Esophagus muscularis mucosa (tissue), 4 donors: Measurements from ENCODE around the gene ASTN2. TPM values are rescaled to one million over a fixed set of nuclear protein-coding genes. Genes with fewer than 3 reads are reported as not detected.
"Not testable (repeated sequence)": the region's sequence is repeated elsewhere in the genome, so short reads cannot be mapped to it uniquely, and the experiment has no call there.

ENCODE experiments used
- DNase-seq: peaks from one replicate; pipeline ENCODE4 v3.0.0-alpha.2; 2017; ENCODE audit errors: extremely low spot score
- H3K27ac ChIP-seq, 4 donors: fragments of 200-600 bp; sonication (generic); replicated peaks in 1 of 4; 1 replicate in 3 of 4; 2 replicates in 1 of 4; pipeline ENCODE4 v1.5.1; 2016 to 2019; ENCODE audit warnings: mild to moderate bottlenecking in 1 of 4
- H3K27me3 ChIP-seq, 4 donors: fragments of 200-600 bp; sonication (generic); one replicate each; pipeline versions ENCODE4 v1.5.1 to v1.6.0; 2016 to 2019
- H3K36me3 ChIP-seq, 4 donors: fragments of 200-600 bp; sonication (generic); one replicate each; pipeline ENCODE4 v1.5.1; 2016 to 2019
- H3K4me1 ChIP-seq, 4 donors: fragments of 200-600 bp; sonication (generic); one replicate each; pipeline ENCODE4 v1.5.1; 2016 to 2019
- H3K4me3 ChIP-seq, 4 donors: fragments of 200-600 bp; sonication (generic); 1 replicate in 2 of 4; 2 replicates in 2 of 4; pipeline ENCODE4 v1.5.1; 2016 to 2019; ENCODE audit warnings: mild to moderate bottlenecking in 4 of 4, moderate library complexity in 1 of 4
- H3K9me3 ChIP-seq, 4 donors: fragments of 200-600 bp; sonication (generic); 1 replicate in 3 of 4; 2 replicates in 1 of 4; pipeline ENCODE4 v1.5.1; 2016 to 2019
- EP300 ChIP-seq: sonication (generic); formaldehyde crosslinking; IDR thresholded peaks from one replicate; pipeline ENCODE4 v1.6.1; 2017; ENCODE audit warnings: antibody characterized with exemption
- POLR2A ChIP-seq: fragments of 450-650 bp; IDR thresholded peaks from one replicate; pipeline ENCODE4 v1.6.1; 2017; ENCODE audit warnings: antibody characterized with exemption, moderate library complexity, mild to moderate bottlenecking, low read depth
- POLR2AphosphoS5 ChIP-seq, 2 donors: sonication (generic); formaldehyde crosslinking; IDR thresholded peaks; one replicate each; pipeline ENCODE4 v1.6.1; 2017; ENCODE audit warnings: antibody characterized with exemption in 2 of 2
- WGBS: methylation state at CpG from one replicate; pipeline ENCODE4 v1.1.5; 2018; 5-methylcytosine and 5-hydroxymethylcytosine counted together
- intact Hi-C: fragments of 100-400 bp; cut with DNase I; formaldehyde crosslinking; loops from one replicate; pipeline ENCODE4 v1.15.1; 2023
- total RNA-seq, 4 donors: library from RNA; depleted of rRNA; stranded (reverse); fragments of >200 nt; gene quantifications; one replicate each; pipeline versions ENCODE4 v1.1.0 to v1.2.1, GENCODE V29; 2016
- TF ChIP-seq, protein P1 (sequence below), 3 experiments: fragments of 200-600 bp in 2 of 3; fragments of 450-650 bp in 1 of 3; sonication (generic) in 2 of 3; IDR thresholded peaks; one replicate each; pipeline ENCODE4 v1.5.1; 2017 to 2019; ENCODE audit warnings: antibody characterized with exemption in 3 of 3, mild to moderate bottlenecking in 2 of 3, moderate library complexity in 1 of 3

The ASTN2 gene
- total RNA-seq, 4 donors from 2014 or later, result 4.2 to 6.9 (median 5.5) TPM

GRCh38 chr9:116899337-116900006 lies 515.4 kb downstream of the ASTN2 start:
- no peak overlapping the region for H3K27ac ChIP-seq
- DNase-seq, result no peak
- peaks cover 0 to 5% (median 0%) of the 10 kb centered on the region in 4 donors for H3K27me3 ChIP-seq
- H3K36me3 ChIP-seq, result no peaks in the 10 kb centered on the region
- peaks cover 0 to 12% (median 5%) of the 10 kb centered on the region in 4 donors for H3K9me3 ChIP-seq
- no peaks in the 10 kb centered on the region for H3K4me1 ChIP-seq
- intact Hi-C loops, result no loop called here
- H3K4me3 ChIP-seq, result no peak overlapping the region
- WGBS, result 83% methylated on average over 2 of the region's 2 CpGs
- no peak for TF ChIP-seq POLR2AphosphoS5 (IDR thresholded peaks at IDR 0.05)
- TF ChIP-seq, protein P1, sequence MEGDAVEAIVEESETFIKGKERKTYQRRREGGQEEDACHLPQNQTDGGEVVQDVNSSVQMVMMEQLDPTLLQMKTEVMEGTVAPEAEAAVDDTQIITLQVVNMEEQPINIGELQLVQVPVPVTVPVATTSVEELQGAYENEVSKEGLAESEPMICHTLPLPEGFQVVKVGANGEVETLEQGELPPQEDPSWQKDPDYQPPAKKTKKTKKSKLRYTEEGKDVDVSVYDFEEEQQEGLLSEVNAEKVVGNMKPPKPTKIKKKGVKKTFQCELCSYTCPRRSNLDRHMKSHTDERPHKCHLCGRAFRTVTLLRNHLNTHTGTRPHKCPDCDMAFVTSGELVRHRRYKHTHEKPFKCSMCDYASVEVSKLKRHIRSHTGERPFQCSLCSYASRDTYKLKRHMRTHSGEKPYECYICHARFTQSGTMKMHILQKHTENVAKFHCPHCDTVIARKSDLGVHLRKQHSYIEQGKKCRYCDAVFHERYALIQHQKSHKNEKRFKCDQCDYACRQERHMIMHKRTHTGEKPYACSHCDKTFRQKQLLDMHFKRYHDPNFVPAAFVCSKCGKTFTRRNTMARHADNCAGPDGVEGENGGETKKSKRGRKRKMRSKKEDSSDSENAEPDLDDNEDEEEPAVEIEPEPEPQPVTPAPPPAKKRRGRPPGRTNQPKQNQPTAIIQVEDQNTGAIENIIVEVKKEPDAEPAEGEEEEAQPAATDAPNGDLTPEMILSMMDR (IDR thresholded peaks at IDR 0.05), result no peak
- no peak for TF ChIP-seq POLR2A
- no peak for TF ChIP-seq EP300

GRCh38 chr9:116898131-116898530 lies 516.7 kb downstream of the ASTN2 start:
- DNase-seq, result not testable (repeated sequence)
- 87% methylated on average over 5 of the region's 5 CpGs for WGBS

DNA sequence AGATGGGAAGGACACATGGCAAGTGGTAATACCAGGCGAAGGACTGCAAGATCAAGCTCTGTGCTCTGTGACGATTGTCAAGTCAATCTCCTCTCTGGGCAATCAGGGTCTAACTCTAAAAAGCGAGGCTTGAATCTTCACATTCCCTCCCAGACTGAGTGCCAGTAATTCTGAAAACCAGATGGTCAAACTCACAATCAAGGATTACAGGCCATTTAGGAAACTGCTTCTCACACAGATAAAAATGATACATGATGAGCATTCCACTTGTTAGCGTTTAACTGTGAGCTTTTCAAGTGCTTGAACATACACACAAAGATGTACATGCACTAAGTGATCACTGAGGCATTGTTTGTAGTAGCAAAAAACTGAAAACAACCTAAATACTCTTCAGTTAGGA lies 517.7 kb downstream of the ASTN2 start:
- Histone ChIP-seq H3K4me1 (no peaks in the 10 kb centered on the region), H3K9me3 (peaks cover 0 to 12% (median 5%) of the 10 kb centered on the region in 4 donors), H3K36me3 (no peaks in the 10 kb centered on the region), H3K27ac (no peak overlapping the region), H3K4me3 (no peak overlapping the region), H3K27me3 (peaks cover 0 to 5% (median 0%) of the 10 kb centered on the region in 4 donors)
- TF ChIP-seq POLR2AphosphoS5 (IDR thresholded peaks at IDR 0.05) (no peak), POLR2A (no peak), EP300 (no peak)
- TF ChIP-seq, protein P1 (IDR thresholded peaks at IDR 0.05), result no peak
- DNase-seq, result no peak
- WGBS, result 37% methylated on average over 4 of the region's 4 CpGs
- intact Hi-C loops, result no loop called here

More at GRCh38 chr9:116898131-116898530, 516.7 kb downstream of the ASTN2 start:
- H3K27me3 ChIP-seq, H3K27ac ChIP-seq, H3K36me3 ChIP-seq, H3K4me3 ChIP-seq, intact Hi-C loops, H3K4me1 ChIP-seq: not testable (repeated sequence)
- H3K9me3 ChIP-seq, result peaks cover 0 to 12% (median 5%) of the 10 kb centered on the region in 4 donors

- TF ChIP-seq POLR2AphosphoS5 (IDR thresholded peaks at IDR 0.05) (no peak), EP300 (no peak), POLR2A (no peak)
- TF ChIP-seq, protein P1 (IDR thresholded peaks at IDR 0.05), result no peak
- no peak for DNase-seq
- no peak overlapping the region for H3K27ac ChIP-seq
- H3K27me3 ChIP-seq, result peaks cover 0 to 5% (median 0%) of the 10 kb centered on the region in 4 donors
- H3K36me3 ChIP-seq, result no peaks in the 10 kb centered on the region
- H3K9me3 ChIP-seq, result peaks cover 0 to 12% (median 5%) of the 10 kb centered on the region in 4 donors
- no peaks in the 10 kb centered on the region for H3K4me1 ChIP-seq
- no peak overlapping the region for H3K4me3 ChIP-seq
- intact Hi-C loops, result no loop called here
Observed at GRCh38 chr9:116895961-116896360, 518.9 kb downstream of the ASTN2 start.

GRCh38 chr9:116891424-116891823 lies 523.4 kb downstream of the ASTN2 start:
- intact Hi-C loops, result no loop called here

GRCh38 chr9:116888476-116888875 lies 526.4 kb downstream of the ASTN2 start:
- H3K27me3 ChIP-seq, intact Hi-C loops, H3K9me3 ChIP-seq, DNase-seq, H3K4me3 ChIP-seq, H3K36me3 ChIP-seq, H3K27ac ChIP-seq, H3K4me1 ChIP-seq: not testable (repeated sequence)
- 93% methylated on average over 4 of the region's 4 CpGs for WGBS

More at GRCh38 chr9:116891424-116891823, 523.4 kb downstream of the ASTN2 start:
- Histone ChIP-seq H3K36me3 (no peaks in the 10 kb centered on the region), H3K4me3 (no peak overlapping the region), H3K27me3 (no peaks in the 10 kb centered on the region), H3K9me3 (no peaks in the 10 kb centered on the region), H3K27ac (no peak overlapping the region), H3K4me1 (no peaks in the 10 kb centered on the region)
- WGBS, result 58% methylated on average over 3 of the region's 3 CpGs
- no peak for DNase-seq
- TF ChIP-seq POLR2A, result no peak
- no peak for TF ChIP-seq POLR2AphosphoS5 (IDR thresholded peaks at IDR 0.05)
- no peak for TF ChIP-seq EP300
- TF ChIP-seq, protein P1 (IDR thresholded peaks at IDR 0.05), result no peak
